ELF-1 (cell line): ENCODE results near the gene LRATD1.
A peak's percentile ranks its signal among the peaks of the same experiment; 100 is the strongest.

ENCODE experiments used
- DNase-seq: peaks from one replicate; pipeline ENCODE4 v3.0.0-alpha.2; 2016; ENCODE audit warnings: low read depth, low spot score

LRATD1 gene

DNA sequence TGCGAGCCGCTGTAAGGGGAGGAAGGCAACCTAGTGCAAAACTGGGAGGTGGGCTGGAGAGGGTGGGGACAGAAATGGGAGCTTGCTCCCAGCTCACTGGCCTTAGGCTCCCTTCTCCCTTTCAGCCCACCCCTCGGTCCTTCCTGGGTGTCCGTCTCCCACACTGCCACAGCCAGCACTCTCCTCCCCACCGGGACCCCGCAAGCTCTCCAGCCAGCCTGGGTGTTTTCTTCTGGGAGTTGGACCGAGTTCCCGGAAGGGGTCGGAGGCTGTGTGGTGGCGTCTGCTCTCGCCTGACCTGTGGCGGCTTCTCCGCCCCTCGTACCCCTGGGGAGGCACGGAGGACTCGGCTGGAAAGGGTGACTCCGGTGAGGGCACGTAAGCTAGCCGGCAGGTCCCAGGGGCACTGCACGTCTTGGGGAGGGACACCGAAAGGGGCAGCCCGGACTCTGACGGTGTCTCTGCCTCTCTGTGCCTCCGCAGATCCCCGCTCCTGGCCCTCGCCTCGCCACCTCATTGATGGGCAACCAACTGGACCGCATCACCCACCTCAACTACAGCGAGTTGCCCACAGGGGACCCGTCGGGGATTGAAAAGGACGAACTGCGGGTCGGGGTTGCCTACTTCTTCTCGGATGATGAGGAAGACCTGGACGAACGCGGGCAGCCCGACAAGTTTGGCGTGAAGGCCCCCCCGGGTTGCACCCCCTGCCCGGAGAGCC lies 1.1 kb downstream of the LRATD1 start:
- DNase-seq = peak; percentile 1

DNA sequence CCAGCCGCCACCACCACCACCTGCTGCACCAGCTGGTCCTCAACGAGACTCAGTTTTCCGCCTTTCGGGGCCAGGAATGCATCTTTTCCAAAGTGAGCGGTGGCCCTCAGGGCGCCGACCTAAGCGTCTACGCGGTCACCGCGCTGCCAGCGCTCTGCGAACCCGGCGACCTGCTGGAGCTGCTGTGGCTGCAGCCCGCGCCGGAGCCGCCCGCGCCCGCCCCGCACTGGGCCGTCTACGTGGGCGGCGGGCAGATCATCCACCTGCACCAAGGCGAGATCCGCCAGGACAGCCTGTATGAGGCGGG lies 1.6 kb downstream of the LRATD1 start:
- no peak for DNase-seq

DNA sequence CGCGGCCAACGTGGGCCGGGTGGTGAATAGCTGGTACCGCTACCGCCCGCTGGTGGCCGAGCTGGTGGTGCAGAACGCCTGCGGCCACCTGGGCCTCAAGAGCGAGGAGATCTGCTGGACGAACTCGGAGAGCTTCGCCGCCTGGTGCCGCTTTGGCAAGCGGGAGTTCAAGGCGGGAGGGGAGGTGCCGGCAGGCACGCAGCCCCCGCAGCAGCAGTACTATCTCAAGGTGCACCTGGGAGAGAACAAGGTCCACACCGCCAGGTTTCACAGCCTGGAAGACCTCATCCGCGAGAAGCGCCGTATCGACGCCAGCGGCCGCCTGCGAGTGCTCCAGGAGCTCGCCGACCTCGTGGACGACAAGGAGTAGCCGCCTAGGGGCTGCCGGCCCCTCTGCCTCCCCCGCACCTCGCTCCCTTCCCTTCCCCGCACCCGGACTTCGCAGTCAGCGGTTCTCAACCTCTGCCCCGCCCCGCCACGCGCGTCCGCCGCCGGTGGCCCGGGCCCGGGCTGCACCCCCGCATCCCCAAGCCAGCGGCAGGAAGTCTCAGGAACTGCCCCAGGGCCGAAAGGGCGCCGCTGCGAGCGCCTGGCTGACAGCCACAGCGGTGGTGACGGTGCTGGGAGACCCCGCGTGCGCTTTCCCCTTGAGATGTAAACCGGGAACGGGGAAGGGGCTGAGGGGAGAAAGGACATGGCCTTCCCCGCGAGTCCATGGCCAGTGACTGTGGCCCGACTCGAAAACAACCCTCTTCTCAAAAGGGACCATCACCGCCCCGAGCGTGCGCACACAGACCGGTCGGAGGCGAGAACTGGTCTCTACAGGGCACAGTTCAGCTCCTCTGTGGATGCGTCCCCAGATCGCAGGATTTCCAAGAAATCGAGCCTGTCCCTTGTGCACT lies 2.2 kb downstream of the LRATD1 start:
- DNase-seq = peak; percentile 65

DNA sequence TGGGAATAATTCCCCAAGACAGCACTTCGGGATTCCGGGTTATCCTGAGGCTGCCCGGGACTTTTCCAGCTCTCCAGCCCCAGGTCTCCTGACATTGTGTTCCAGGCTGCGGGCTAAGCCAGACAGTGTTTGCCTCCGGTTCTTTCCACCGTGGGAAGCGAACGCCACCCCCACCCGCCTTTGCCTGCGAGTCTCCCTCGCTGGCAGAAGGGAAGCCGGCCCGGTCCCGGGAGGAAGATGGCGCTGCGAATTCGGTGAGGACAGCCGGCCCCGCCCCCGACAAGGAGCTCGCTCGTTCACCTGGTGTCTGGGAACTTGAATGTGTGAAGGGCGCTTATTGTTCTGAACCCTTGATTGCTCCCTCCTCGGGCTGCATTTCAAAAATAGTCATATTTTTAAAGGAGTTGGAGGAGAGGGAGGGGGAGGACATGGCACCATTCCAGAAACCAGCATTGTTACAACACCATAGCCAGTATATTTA lies 2.9 kb downstream of the LRATD1 start:
- DNase-seq = peak; percentile 10

DNA sequence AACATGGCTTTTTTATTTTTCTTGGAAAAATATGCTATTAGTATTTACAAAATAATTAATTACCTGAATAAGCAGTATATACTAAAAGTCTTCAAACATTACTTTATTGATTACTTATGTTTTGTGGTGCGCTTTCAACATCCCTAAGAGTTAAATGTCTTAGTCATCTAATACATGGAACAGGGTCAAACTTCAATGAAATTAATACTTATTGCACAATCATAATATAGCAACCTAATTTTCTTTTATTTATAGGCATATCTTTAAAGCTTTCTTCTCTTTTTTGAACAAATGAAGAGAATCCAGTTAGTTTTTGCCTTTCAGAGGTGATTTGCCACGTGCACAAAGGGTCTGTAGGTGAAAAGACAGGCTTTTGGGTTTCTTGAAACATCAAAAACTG lies 6.0 kb downstream of the LRATD1 start:
- DNase-seq = no peak

DNA sequence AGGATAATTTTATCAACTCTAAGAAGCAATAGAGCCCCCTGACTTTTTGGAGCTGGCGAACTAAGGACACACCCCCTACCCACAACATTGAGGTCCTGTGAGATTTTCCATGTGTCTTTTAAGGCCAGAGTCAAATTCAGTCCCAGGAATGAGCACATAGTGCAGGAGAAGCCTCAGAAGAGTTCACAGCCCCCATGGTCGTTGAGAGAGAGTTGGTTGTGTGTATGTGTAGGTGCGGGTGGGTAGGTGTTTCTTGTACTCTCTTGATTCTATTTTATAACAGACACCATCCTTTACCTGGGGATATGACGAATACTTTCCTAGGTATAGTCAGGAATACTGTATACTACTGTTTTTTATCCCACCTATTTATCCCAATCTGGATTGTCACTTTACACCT lies 8.6 kb downstream of the LRATD1 start:
- no peak for DNase-seq

DNA sequence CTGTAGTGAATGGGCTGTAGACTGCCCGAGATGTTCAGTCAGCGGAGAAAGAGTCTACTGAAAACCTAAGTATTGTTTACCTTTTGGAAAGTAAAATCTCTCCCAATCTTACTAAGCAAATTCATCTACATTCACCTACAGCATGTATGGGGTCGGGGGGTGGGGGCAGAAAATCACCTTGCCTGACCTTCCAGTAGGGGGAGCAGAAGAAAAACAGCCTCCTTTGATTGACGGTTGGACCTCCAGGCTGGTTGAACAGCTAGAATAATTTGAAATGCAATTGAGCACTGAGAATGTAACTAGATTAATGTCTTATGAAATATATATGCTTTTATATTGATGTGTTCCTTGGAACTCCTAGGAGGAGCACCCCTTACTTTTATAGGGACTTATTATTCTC lies 10.0 kb downstream of the LRATD1 start:
- DNase-seq = peak; percentile 4

DNA sequence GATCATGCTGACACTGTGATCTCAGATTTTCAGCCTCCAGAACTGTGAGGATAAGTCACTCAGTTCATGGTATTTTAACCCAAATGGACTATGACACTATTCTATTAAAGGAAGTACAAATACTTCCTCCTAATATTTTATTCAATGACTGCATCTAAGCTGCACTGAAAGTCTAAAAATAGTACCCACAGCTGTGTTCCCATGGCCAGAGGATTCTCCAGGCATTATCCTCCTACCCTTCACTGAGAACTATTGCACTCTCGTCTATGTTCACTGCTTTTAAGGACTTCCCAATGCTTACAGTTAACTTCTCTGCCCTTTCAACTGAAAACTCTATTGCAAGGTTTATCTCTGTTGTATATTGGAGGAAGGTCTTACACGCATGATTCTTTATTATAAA lies 15.2 kb downstream of the LRATD1 start:
- DNase-seq = no peak

DNA sequence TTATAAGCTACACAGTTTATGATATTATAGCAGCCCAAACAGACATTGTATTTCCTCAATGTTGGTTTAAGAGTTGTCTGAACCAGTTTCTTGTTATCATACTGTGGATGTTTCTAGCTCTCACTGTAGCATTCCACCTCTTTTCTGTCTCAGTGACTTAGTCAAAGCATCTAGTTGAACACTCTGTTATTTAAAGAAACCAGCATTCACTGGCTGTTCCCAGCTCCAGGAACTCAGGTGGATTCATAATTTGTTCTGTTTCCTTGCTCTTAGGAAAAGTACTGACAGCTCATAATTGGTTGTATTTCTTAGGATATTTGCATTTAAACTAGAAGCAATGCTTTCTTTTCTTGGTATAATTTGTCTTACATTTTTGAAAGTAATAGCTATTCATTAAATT lies 17.5 kb downstream of the LRATD1 start:
- no peak for DNase-seq

DNA sequence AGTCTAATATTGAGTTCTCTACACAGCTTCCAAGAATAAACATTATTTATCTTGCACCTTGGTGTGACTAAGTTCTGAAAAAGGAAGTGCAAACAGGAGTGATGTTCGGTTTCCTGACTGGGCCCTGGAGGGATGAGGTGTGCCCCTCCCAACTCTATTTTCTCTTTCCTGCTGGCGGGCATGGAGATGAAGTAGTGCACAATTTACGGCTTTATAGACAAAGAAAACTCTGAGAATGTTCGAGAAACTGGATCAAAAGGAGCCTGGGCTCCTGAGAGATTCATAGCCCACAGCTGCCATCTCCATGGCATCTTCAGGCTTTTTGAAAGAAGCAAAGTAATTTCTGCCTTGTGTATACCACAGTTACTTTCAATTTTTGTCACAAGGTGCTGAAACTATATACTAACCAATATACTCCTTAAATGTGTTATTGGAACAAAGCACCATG lies 22.3 kb downstream of the LRATD1 start:
- no peak for DNase-seq

DNA sequence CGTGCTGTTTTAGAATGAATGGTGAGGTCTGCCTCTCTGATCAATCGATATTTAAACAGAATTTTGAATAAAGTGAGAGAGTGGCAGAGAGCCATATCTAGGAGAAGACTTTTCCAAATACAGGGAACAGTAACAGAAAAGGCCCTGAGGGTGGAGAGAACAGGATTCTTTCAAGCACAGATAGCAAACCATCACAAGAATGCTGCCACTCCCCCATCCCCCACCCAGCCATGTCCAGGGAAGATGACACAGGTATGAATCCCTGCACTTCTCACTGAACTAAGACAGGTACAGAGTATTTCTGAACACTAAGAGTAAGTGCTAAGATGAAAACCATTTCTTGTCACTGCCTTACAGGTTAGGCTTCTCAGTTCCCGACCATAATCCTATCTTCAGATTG lies 23.6 kb downstream of the LRATD1 start:
- no peak for DNase-seq

DNA sequence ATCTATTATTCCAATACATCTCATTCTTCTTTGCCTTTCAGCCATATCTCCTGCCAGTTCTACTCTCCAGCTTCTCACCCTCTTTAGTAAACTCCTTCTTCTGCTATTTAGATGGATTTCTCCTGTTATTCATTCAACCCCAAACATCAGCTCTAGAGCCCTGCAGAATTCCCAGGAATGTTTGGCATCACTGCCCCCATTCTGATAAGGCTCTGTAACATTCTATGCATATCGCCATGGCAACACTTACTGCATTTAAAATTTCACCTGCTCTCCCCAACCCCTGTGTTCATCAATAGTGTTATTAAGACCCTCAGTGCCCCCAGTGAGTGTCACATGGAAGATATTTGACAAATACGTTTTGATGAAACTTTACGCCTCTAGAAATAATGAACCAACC lies 28.6 kb downstream of the LRATD1 start:
- DNase-seq = no peak

DNA sequence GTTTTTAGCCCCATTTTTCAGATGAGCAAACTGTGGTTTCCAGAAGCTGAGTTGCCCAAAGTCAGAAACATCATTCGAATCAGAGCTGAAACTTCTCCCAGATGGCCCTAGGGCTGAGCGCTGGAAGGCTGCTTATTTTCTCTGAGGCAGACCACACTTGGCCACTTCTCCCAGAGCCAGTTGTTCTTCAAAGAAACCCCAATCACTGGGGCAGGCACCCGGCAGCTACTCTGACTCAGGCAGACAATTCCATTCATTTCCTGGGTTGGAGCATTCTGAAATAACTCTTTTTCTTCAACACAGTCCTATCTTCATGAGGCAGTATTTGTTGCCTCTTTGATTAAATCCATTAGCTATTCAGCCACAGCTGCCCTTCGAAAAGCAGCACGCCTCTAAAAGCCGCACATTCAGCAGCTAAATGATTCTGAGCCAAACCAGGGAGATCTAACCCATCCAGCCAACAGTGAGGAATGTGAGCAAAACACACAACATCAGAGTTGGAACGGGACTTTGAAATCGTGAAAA lies 40.9 kb downstream of the LRATD1 start:
- DNase-seq = no peak

DNA sequence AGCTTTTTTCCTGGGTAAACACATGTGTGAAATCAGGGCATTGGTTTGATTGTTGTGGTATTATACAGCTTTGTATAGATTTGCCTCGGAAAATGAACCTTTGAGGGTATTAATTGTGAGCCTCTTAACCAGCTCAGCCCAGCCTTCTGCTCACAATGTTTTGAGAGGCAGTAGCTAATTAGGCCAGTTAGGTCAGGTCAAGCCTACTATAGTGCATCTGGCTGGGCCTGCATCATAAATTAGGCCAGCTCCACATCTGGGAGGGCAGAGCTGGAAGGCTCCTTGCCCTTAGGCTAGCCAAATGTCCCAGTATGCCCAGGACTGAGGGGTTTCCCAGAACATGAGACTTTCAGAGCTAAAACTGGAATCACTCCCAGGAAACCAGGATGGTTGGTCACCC lies 43.0 kb downstream of the LRATD1 start:
- DNase-seq = no peak

DNA sequence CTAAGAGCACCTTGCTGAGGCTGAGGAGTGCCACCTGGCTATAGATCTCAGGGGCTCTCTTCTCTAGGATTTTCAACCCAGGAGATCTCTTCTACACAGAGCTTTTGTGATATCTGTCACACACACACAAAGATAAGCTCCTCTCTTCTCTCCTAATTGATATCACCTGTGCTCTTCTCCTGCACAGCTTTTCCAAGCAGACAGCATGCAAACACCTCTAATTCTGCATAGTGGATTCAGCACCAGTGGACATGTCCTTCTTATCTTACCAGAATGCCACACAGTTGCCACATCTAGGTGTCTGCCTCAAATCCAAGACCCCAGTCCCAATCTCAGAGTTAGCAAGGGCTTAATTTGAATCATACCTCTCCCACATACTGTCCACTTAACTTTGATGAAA lies 43.9 kb downstream of the LRATD1 start:
- DNase-seq = no peak

DNA sequence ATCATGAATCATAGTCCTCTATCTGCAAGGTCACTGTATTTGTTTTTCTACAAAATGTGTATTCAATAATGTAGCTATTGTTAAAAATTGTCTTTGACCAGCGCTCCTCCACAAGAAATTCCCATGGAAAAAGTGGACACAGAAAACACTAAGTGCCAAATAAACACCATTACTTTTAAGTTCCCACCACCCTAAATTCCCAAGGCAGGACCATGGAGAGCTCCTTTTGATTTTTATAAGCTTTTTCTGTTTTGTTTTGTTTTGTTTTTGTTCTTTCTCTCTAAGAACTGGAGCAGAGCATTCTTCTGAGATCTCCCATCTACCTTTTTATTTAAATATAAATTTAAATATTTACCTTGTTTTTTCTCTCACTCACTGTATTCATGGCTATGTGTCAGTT lies 44.5 kb downstream of the LRATD1 start:
- DNase-seq = no peak

DNA sequence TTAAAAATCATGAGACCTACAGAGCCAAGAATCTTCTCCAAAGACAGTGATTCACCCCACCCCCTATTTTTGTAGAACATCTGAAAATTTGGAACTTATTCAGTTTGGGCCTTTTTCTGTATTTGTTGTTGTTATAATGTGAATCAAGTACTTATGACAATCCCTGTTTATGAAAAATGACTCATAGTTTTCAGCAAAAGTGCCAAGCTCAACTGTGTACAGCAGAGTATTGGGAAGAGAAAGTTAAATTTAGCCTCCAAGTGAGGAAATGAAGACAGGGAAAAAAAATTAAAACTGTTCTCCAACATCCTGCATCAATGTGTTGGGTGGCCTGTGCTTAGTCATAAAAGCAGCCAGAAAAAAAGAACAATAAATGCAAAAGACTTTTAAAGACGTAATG lies 46.2 kb downstream of the LRATD1 start:
- DNase-seq = no peak

DNA sequence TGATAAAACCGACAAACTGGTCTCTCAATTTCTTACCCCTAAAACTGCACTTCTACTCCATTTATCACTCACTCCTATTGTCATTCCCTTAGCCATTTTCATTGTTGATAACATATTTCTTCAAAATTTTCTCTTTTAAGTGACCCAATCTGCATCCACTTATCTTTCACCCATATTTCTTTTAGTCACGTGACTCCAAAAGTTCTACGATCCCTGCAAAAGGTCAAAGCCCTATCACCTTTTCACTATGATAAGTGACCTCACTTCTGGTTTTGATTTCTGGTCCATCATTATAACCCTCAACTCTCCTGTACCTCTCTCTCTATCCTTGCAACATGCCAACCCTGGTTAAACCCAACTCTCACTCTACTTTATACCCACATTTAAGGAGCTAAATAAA lies 49.1 kb downstream of the LRATD1 start:
- no peak for DNase-seq
